ENCODE data around the gene GFM1. TPM values are rescaled to one million over a fixed set of nuclear protein-coding genes. Genes with fewer than 3 reads are reported as not detected.
A peak's percentile ranks its signal among the peaks of the same experiment; 100 is the strongest.

Gene GFM1
- total RNA-seq, 4 donors from 2014 or later = 26.2 to 71.2 (median 47.9) TPM

GRCh38 chr3:158713094-158713499 lies 68.8 kb downstream of the GFM1 start:
- DNase-seq = peak; percentile 52
- H3K27me3 ChIP-seq = no peaks in the 10 kb centered on the region
- 47 to 69% methylated on average over 3 to 9 of the region's 9 CpGs for WGBS, 2 donors (ENCODE audit: low coverage in 1 of 2)
- H3K27ac ChIP-seq = peak overlapping the region; percentile 50 to 62 (median 60)
- peaks cover 8 to 30% (median 16%) of the 10 kb centered on the region in 4 donors for H3K4me1 ChIP-seq
- intact Hi-C loops (cut with DNase I; ENCODE audit: low total_unique reads) = no loop called here
- no peaks in the 10 kb centered on the region for H3K36me3 ChIP-seq
- H3K4me3 ChIP-seq = no peak overlapping the region
- TF ChIP-seq POLR2AphosphoS5 (IDR thresholded peaks at IDR 0.05) = peak in 1 of 3 donors; percentile 15
- TF ChIP-seq POLR2A (IDR thresholded peaks at IDR 0.05) = no peak
- no peak for TF ChIP-seq EP300 (IDR thresholded peaks at IDR 0.05; ENCODE audit: low read depth)
- TF ChIP-seq CTCF (IDR thresholded peaks at IDR 0.05) = no peak
- in situ Hi-C loops (cut with MboI; ENCODE audit: low pct_ligation_motif_present in 1 of 4, low pct_unique_long_range_greater_than_20kb in 1 of 4, low sequenced_read_pairs in 3 of 4) = loop anchor here in 1 of 4 donors (5.0 kb wide), 1 partner anchor 51 kb away; no protein-coding TSS in a partner anchor
- no peaks in the 10 kb centered on the region for H3K9me3 ChIP-seq

- no peak for TF ChIP-seq CTCF (IDR thresholded peaks at IDR 0.05)
- TF ChIP-seq POLR2A (IDR thresholded peaks at IDR 0.05) = no peak
- TF ChIP-seq POLR2AphosphoS5 (IDR thresholded peaks at IDR 0.05) = no peak
- no peak for TF ChIP-seq EP300 (IDR thresholded peaks at IDR 0.05; ENCODE audit: low read depth)
- H3K27me3 ChIP-seq = no peaks in the 10 kb centered on the region
- no peak overlapping the region for H3K4me3 ChIP-seq
- intact Hi-C loops (cut with DNase I; ENCODE audit: low total_unique reads) = no loop called here
- no peaks in the 10 kb centered on the region for H3K9me3 ChIP-seq
- H3K36me3 ChIP-seq = no peaks in the 10 kb centered on the region
- WGBS, 2 donors (ENCODE audit: low coverage in 1 of 2) = 86 to 91% methylated on average over 1 to 2 of the region's 2 CpGs
- peaks cover 4 to 32% (median 19%) of the 10 kb centered on the region in 4 donors for H3K4me1 ChIP-seq
- DNase-seq = no peak
- in situ Hi-C loops (cut with MboI; ENCODE audit: low pct_ligation_motif_present in 1 of 4, low pct_unique_long_range_greater_than_20kb in 1 of 4, low sequenced_read_pairs in 3 of 4) = no loop called here
- H3K27ac ChIP-seq = peak overlapping the region in 3 of 4 donors; percentile 3 to 12 (median 11)
These were observed 73.2 kb downstream of the GFM1 start for GRCh38 chr3:158717576-158717975.

- no peaks in the 10 kb centered on the region for H3K27me3 ChIP-seq
- H3K36me3 ChIP-seq = no peaks in the 10 kb centered on the region
- TF ChIP-seq EP300 (IDR thresholded peaks at IDR 0.05; ENCODE audit: low read depth) (no peak), POLR2AphosphoS5 (IDR thresholded peaks at IDR 0.05) (no peak), POLR2A (IDR thresholded peaks at IDR 0.05) (no peak), CTCF (IDR thresholded peaks at IDR 0.05) (no peak)
- no peaks in the 10 kb centered on the region for H3K9me3 ChIP-seq
- in situ Hi-C loops (cut with MboI; ENCODE audit: low pct_ligation_motif_present in 1 of 4, low pct_unique_long_range_greater_than_20kb in 1 of 4, low sequenced_read_pairs in 3 of 4) = no loop called here
- no peak overlapping the region for H3K27ac ChIP-seq
- intact Hi-C loops (cut with DNase I; ENCODE audit: low total_unique reads) = no loop called here
- no peak overlapping the region for H3K4me3 ChIP-seq
- peaks cover 5 to 32% (median 13%) of the 10 kb centered on the region in 4 donors for H3K4me1 ChIP-seq
- DNase-seq = peak; percentile 35
- WGBS, 2 donors (ENCODE audit: low coverage in 1 of 2) = 71 to 98% methylated on average over 3 to 5 of the region's 5 CpGs
These were observed 74.3 kb downstream of the GFM1 start for GRCh38 chr3:158718490-158719170.

- H3K27ac ChIP-seq = peak overlapping the region; percentile 82 to 90 (median 88)
- peaks cover 36 to 64% (median 46%) of the 10 kb centered on the region in 4 donors for H3K4me1 ChIP-seq
- WGBS, 2 donors (ENCODE audit: low coverage in 1 of 2) = 85 to 100% methylated on average over 1 of the region's 1 CpG
- H3K9me3 ChIP-seq = no peaks in the 10 kb centered on the region
- no peak overlapping the region for H3K4me3 ChIP-seq
- intact Hi-C loops (cut with DNase I; ENCODE audit: low total_unique reads) (no loop called here), in situ Hi-C loops (cut with MboI; ENCODE audit: low pct_ligation_motif_present in 1 of 4, low pct_unique_long_range_greater_than_20kb in 1 of 4, low sequenced_read_pairs in 3 of 4) (loop anchor here in 1 of 4 donors (10.0 kb wide), 1 partner anchor 73 kb away; no protein-coding TSS in a partner anchor)
- TF ChIP-seq EP300 (IDR thresholded peaks at IDR 0.05; ENCODE audit: low read depth) (no peak), CTCF (IDR thresholded peaks at IDR 0.05) (no peak), POLR2AphosphoS5 (IDR thresholded peaks at IDR 0.05) (no peak), POLR2A (IDR thresholded peaks at IDR 0.05) (no peak)
- no peak for DNase-seq
- H3K36me3 ChIP-seq = no peaks in the 10 kb centered on the region
- no peaks in the 10 kb centered on the region for H3K27me3 ChIP-seq
These were observed 77.8 kb downstream of the GFM1 start for GRCh38 chr3:158722108-158722507.

All from transverse colon (tissue), 4 donors.